SHP77 (cell line): ENCODE measurements around the gene UBL7.

Experiments
- DNase-seq, 2 experiments: peaks; one replicate each; lab custom pipeline; 2025; lab: John Stamatoyannopoulos, UW

UBL7 gene

GRCh38 chr15:74408385-74408784, 52.6 kb downstream of the UBL7 start:
- DNase-seq, result no peak

DNA sequence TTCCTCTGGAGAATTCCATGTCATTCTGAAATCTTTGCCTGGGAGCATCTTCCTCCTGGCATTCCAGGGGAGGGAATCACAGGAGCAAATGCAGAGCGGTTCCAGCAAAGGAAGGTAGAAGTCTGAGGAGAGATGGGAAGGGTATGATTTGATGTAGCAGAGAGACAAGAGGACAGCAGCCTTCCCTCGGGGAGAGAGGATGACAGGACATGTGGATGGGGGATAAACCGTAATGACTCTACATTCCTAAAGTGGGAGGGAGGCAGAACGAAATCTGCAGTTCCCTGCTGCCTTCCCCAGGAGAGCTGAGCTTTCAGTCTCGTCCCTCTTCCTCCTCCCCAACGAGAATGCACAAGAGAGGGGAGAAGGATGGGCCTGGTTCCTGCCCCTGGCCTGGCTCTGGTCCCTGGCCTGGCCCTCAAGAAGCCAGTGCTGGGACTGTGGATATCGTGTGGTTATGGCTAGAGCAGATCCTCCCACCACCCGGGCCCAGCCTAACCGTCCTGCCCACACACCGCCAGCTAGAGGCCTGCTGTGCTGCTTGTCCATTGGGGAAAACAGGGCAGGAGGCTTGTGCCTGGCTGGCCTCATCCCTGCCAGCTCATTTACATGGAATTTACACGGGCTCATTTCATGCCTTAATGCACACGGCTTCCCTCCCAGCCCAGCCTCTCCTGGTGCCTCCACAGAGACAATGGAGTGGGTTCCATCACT, 53.8 kb downstream of the UBL7 start:
- DNase-seq, result no peak

GRCh38 chr15:74406517-74406916, 54.4 kb downstream of the UBL7 start:
- DNase-seq, result no peak

- DNase-seq, result no peak
Observed at GRCh38 chr15:74405823-74406222, 55.1 kb downstream of the UBL7 start.

DNA sequence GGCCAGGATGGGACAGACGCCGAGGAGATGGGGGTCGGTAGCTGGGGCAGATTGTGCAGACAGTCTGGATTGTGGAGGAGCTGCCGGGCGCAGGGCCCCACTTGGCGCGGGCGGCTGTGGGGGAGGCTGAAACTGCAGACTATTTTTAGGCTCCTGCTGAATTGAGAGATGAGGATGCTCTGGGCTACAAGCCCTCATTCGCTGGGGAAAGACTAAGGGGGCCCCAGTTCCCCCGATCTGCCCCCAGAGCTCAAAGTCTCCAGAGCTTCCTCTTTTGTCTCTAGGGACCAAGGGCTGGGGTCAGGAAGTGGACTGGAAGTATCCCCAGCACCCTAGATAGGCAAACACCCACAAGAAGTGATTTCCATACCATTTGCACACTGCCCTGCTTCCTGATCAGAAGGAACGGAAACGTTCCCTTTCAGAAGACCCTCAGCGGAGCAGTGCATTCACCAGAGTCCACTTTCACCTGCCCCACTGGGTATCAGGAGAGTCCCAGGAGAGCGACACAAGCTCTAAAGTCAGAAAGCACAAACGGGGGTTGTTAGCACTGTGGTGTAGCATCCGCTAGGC, 56.9 kb downstream of the UBL7 start:
- DNase-seq, result no peak

DNA sequence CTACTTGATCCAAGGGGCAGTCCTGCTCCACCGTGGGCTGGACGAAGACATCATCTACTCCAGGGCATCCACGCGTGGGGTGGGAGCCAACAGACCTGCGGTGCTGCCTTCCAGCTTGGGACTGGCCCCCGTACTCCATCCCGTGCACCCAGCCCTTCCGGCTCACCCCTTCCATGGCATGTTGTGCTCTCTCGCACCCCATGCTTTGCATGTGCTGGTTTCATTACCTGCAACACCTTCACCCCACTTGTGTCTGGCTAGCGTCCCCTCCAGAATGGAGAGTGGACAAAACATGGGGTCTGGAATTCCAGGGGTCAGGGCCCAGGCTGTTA, 57.4 kb downstream of the UBL7 start:
- DNase-seq, result no peak

DNA sequence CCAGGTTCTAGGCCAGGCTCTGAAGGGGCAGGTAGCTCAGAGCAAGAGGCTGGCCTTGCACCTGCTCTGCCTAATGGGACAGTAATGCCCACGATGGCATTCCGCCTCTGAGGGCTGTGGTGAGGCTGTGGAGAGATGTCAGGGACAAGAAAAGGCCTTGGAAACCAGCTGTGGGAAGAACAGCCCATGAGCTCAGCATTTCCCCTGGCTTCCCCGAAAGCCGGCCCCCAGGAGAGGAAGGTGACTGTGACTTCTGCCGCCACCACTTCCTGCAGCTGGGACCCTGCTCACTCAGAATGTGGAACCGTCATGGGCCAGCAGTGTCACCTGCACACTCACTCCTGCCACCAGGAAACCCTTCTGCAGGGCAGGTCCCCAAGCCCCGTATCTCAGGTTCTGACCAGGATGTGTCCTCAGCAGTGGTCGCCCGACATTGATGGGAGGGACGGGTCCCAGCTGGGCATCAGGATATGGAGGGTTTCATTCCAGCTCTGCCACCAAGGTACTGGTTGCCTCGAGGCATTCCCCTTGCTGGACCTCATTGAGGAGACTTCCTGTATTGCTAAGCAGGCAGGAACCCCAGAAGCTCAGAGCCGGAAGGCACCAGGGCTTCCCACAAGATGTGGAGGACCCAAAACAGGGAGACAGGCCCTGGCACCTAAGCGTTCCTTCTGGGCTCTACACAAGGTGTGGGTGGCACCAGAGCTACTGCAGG, 57.9 kb downstream of the UBL7 start:
- no peak for DNase-seq

- no peak for DNase-seq
Observed at GRCh38 chr15:74402337-74402841, 58.6 kb downstream of the UBL7 start.

DNA sequence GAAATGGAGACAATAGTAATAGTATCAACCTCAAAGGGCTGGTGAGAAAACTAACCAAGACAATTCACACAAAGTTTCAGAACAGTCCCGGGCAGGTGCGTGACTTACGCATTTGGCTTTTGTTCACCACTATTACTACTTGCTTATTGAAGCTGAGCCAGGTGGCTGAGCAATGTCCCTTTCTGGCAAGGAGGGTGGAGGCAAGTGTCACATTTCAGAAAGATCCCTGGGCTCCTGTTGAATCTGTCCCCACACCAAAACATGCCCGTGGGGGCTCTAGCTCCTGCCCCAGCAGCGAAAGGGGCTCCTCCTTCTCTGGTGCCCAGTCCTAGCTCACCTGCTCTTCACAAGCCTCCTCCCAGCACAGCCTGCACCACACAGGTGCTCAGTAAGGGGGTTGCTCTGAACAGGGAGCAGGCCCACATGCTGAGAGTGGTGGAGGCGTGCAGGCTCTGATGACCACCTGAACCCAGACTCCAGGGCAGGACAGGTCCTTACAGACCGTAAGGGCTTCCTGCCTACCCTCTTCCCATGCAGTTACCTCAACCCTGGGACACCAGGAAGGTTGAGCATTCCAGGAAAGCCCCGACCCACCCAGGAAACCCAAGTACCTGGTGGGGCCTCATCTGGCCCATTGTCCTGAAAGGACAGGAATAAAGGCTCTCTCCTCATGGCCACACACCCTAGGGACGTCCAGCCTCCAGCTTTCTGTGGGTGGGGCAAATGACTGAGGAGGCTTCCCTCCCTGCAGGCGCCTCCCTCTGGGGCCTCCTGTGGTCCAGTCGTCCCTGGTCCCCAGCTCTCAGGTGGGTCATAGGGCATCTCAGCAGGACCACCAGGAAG, 59.8 kb downstream of the UBL7 start:
- DNase-seq, result no peak

DNA sequence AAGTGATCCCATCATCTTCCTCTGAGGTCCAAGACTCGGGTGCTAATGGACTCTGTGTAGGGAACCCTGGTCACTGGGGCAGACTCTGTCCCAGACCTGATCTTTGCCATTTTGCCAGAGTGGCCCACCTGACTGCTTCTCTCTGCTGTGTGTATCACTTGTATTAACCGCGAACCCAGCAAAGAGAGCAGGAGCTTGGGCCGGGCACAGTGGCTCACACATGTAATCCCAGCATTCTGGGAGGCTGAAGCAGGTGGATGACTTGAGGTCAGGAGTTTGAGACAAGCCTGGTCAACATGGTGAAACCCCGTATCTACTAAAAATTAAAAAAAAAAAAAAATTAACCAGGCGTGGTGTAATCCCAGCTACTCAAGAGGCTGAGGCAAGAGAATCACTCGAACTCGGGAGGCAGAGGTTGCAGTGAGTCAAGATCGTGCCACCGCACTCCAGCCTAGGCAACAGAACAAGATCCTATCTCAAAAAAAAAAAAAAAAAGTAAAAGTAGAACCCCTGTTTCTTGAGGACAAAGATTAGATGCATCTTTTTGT, 60.6 kb downstream of the UBL7 start:
- DNase-seq, result no peak

DNA sequence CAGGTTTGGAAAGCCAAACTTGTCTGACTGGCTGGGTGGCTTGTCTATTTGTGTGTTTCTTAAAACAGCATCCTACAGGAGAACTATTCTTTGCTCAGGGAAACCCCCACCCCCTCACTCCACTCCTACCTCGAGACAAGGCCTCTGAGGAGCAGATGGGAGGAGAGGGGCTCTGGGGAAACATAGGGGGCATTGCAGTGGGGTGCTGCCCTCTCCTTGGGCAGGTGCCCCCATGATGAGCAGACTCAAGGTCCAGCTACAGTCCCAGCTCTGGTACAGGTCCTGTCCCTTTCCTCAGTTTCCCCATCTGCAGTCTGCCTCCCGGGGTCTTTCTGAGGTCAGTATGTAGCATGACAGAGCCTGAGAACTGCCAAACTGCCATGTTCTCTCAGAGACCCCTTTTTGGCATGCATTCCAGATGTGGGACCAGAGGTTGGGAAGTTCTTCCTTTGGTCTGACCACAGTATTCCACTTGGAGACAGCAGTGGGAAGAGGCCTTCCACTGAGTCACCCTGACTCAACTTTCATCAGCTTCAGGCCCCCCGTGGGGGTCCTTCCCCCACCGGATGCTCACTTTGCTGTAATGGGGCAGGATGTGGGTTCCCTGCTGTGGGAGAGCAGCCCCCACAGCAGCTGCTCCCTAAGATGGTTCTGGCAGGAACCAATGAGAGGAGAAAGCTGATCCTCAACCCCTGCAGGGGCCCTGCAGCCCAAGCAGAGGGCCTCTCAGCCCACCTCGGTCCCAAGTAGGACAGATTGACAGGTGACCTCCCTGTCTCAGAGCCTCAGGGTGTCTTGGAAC, 61.2 kb downstream of the UBL7 start:
- DNase-seq, result no peak

- no peak for DNase-seq
Observed at GRCh38 chr15:74399100-74399499, 61.9 kb downstream of the UBL7 start.

DNA sequence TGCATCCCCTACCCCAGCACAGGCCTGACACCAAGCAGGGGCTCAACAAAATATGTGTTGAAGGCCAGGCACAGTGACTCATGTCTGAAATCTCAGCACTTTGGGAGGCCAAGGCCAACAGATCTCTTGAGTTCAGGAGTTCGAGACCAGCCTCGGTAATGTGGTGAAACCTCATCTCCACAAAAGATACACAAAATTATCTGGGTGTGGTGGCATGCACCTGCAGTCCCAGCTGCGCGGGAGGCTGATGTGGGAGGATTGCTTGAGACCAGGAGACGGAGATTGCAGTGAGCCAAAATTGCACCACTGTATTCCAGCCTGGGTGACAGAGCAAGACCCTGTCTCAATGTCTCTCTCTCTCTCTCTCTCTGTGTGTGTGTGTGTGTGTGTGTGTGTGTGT, 62.8 kb downstream of the UBL7 start:
- DNase-seq, result no peak

GRCh38 chr15:74397239-74398068, 63.5 kb downstream of the UBL7 start:
- DNase-seq, result no peak

- no peak for DNase-seq
Observed at GRCh38 chr15:74396445-74397238, 64.3 kb downstream of the UBL7 start.

DNA sequence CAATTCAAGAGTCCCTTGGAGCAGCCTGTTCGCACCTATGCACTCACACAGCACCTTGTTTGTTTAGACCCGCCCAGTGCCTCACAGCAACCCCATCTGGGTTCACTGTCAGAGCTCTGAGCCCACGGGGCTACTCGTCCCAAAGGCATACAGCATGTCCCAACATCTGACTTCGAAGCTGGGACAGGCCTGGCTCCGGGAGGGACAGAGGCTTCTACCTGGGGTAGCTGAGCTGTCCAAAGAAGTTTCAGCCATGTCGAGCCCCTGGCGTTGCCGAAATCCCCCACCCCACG, 64.9 kb downstream of the UBL7 start:
- no peak for DNase-seq
